ENCODE results near the gene BCL2L13.

Gene BCL2L13

DNA sequence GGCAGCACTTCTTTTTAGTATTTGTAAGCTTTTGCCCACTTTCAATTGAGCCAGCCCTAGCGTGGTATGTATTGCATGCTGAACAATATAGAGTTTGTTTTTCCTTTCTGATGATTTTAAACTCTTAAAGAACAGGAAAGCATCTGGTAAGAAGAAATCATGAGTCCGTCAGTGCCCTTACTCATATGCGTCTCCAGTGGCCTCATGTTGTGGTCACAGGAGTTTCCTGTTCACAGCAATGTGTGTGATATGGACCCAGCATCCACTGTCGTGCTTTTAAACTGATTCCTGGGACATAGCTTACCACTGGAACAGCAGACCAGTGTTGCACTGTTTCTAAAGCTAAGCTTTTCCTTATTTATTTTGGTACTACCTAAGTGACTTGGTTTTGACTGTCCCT, 95.6 kb downstream of the BCL2L13 start:
- Histone ChIP-seq H3K27ac (no peak overlapping the region), H3K4me3 (no peak overlapping the region)
- DNase-seq (ENCODE audit: low spot score) = no peak
- TF ChIP-seq, protein P1, sequence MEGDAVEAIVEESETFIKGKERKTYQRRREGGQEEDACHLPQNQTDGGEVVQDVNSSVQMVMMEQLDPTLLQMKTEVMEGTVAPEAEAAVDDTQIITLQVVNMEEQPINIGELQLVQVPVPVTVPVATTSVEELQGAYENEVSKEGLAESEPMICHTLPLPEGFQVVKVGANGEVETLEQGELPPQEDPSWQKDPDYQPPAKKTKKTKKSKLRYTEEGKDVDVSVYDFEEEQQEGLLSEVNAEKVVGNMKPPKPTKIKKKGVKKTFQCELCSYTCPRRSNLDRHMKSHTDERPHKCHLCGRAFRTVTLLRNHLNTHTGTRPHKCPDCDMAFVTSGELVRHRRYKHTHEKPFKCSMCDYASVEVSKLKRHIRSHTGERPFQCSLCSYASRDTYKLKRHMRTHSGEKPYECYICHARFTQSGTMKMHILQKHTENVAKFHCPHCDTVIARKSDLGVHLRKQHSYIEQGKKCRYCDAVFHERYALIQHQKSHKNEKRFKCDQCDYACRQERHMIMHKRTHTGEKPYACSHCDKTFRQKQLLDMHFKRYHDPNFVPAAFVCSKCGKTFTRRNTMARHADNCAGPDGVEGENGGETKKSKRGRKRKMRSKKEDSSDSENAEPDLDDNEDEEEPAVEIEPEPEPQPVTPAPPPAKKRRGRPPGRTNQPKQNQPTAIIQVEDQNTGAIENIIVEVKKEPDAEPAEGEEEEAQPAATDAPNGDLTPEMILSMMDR (IDR thresholded peaks at IDR 0.05) = no peak

DNA sequence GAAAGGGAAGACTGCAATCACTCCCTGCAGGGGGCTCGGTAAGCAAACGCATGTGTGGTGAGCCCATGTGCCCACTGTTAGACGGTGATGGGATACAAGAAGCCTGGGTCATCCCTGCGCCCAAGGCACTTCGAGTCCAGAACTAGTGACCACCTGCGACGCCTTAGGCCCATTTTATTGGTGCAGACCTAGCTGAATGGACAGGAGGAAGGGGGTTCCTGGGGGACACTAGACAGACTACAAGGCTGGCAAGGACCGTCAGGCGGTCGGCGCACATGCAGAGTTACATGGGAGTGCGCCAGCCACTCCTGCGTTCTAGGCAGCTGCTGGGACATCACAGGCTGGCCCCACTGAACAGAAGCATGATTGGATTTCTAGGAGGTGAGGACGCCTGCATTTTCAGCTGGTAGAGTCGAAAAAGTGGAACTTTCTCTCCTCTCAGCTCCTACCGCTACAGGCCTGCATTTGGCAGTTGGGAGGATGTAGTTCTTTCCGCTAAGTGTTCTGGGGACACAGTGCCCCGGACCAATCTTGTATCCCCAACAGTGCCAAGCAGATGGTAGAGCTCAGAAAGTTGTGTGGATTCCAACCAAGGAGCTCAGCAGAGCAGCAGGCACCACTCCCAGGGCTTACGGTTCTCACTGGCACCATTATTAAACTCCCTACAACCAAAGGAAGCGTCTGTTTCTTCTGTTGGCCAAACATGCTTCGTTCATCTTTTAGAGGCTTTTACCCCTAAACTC, 100.0 kb downstream of the BCL2L13 start:
- H3K4me3 ChIP-seq = no peak overlapping the region
- H3K27ac ChIP-seq = no peak overlapping the region
- no peak for DNase-seq (ENCODE audit: low spot score)
- TF ChIP-seq, protein P1 (IDR thresholded peaks at IDR 0.05) = no peak

DNA sequence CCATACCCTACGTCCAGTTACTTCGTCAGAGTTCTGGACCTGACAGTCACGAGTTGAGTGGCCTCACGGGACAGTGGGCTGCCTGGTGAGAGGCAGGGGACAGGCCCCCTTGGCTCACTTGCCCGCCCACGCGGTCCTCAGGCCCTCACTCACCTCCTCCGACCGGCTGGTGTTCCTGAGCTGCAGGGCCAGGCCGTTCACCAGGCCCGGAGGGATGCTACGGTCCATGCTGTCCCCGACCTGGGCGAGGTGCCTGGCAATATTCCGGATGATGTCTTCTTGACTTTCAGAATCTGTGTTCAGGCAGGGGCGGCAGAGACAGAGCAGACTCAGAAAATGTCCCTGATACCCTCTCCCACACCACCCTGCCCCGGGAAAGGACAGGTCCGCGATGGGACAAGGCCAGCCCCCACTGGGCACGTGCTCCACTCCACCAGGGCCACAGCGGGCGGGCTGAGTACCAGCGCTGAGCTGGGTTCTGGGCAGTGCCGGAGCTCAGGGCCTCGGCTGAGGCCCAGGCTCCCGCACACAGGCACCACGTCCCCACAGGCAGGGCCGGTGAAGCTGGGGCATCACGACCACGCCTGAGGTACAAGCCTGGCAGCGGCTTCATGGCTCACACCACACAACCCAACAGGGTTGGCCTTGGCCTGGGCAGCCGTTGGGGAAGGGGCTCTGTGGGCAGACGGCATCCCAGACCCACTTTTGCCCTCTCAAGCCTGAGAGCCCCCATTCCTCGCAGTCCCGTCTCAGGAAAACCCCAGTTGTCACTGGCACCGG, 100.8 kb downstream of the BCL2L13 start:
- DNase-seq (ENCODE audit: low spot score) = no peak
- Histone ChIP-seq H3K4me3 (no peak overlapping the region), H3K27ac (no peak overlapping the region)
- TF ChIP-seq, protein P1 (IDR thresholded peaks at IDR 0.05) = no peak

DNA sequence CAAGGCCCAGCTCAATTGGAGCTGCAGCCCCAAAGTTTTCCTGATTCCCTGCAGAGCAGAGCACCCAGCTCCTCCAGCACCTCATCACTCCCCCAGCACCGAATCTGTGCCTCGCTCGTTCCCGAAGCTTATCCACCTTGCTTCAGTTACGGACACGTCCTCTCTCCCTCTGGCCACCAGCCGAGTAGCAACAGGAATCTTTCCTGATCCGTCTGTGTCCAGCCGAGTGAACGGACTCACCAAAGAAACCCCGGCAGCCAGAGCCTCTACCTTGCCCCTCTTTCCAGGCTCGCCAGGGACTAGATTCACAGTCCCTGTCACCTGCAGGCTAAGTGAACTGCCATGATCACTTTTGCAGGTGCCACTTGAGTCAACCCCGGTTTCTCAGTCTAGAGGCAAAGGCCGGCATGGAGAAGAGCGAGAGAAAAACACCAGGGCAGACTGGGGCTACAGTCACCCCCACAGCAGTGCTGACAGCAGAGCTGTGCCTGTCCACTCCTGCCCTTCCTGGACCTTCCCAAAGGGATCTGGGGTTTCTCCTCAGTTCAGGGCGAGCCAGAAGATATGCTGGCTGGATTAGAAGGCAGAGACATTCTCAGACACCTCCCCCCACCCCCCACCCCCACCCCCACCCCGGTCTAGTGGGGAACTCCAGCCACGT, 103.4 kb downstream of the BCL2L13 start:
- Histone ChIP-seq H3K27ac (no peak overlapping the region), H3K4me3 (no peak overlapping the region)
- no peak for DNase-seq (ENCODE audit: low spot score)
- TF ChIP-seq, protein P1 (IDR thresholded peaks at IDR 0.05) = no peak

DNA sequence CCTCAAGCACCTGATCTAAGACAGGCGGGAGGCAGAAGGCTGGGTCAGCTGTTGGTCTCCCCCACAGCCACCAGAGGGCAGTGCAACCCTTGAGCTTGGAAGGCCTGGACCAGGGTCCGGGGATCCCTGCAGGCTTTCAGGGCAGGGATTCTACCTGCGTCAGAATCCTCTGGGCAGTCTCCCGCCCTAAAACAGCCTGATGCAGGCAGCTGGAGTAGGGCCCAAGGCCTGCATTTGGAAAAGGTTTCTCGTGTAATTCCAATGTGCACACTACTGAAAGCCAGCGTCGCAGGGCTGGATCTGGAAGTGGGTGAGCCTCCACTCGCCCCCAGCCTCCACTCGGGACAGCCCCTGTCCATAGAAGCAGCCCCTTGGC, 104.0 kb downstream of the BCL2L13 start:
- no peak for DNase-seq (ENCODE audit: low spot score)
- no peak overlapping the region for H3K27ac ChIP-seq
- no peak overlapping the region for H3K4me3 ChIP-seq
- TF ChIP-seq, protein P1 (IDR thresholded peaks at IDR 0.05) = peak; percentile 44

DNA sequence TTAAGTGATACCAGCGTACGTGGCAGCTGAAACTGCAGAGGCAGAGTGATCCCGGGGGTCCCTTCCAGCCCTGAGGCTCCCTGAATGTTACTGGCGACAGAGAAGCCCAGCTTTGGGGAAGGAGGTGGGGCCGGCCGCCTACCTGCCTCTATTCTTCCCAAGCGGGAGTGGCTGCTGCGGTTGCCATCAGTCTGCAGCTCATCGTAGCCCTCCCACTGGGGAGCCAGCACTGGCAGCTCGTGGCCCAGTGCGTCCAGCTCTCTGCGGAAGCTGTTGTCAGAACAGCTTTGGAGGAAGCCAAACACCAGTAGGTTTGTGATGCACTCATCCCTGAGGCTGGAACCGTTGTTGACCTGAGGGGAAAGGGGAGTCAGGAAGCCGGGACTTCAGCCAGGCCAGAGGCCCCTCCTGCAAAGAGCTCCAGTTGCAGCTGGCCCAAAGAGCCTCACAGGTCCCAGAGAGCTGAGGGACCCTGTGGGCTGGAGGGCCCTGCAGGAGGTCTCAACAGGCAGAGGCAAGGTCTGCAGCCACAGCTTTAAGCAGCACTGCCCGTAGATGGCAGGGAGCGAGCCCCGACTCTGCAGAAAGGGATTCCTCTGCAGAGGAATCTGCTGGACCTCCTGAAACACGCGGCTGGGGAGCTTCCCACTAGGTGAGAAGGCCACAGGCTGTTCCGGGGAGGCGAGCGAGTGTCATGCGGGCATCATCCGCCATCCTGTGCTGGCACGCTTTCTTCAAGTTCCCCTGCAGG, 105.3 kb downstream of the BCL2L13 start:
- no peak for DNase-seq (ENCODE audit: low spot score)
- Histone ChIP-seq H3K4me3 (no peak overlapping the region), H3K27ac (no peak overlapping the region)
- TF ChIP-seq, protein P1 (IDR thresholded peaks at IDR 0.05) = no peak
